Keratinocyte (primary cell): Measurements from ENCODE around the gene VPS35L. TPM values are rescaled to one million over a fixed set of nuclear protein-coding genes. Genes with fewer than 3 reads are reported as not detected.

Experiments used
- DNase-seq: peaks from one replicate; pipeline ENCODE4 v3.0.0-alpha.2; 2011; ENCODE audit warnings: low read depth, missing footprints, low spot score
- FAIRE-seq: peaks from 2 replicates; lab custom pipeline; 2011; peaks lifted over from hg19 to GRCh38; lab: Jason Lieb, UNC
- H2AFZ ChIP-seq: 2 replicates; pipeline ENCODE4 v1.6.0; 2012; ENCODE audit warnings: low read length, control low read depth, inconsistent platforms; ENCODE audit not compliant: control insufficient read depth
- H3K27ac ChIP-seq: 2 replicates; pipeline ENCODE4 v1.5.1; 2011; ENCODE audit warnings: low read length; ENCODE audit not compliant: control insufficient read depth, insufficient read depth
- H3K27me3 ChIP-seq: 3 replicates; pipeline ENCODE4 v1.6.0; 2011; ENCODE audit warnings: low read length; ENCODE audit not compliant: control insufficient read depth, insufficient read depth; ENCODE audit errors: extremely low read depth
- H3K36me3 ChIP-seq, 2 experiments: 2 replicates in 1 of 2; 3 replicates in 1 of 2; pipeline ENCODE4 v1.5.1; 2011; ENCODE audit warnings: low read length in 2 of 2, mild to moderate bottlenecking in 1 of 2; ENCODE audit not compliant: control insufficient read depth in 2 of 2, insufficient read depth in 2 of 2; ENCODE audit errors: extremely low read depth in 1 of 2
- H3K4me1 ChIP-seq: 3 replicates; pipeline ENCODE4 v1.5.1; 2011; ENCODE audit warnings: low read length; ENCODE audit not compliant: control insufficient read depth, insufficient read depth; ENCODE audit errors: extremely low read depth
- H3K4me2 ChIP-seq: 3 replicates; pipeline ENCODE4 v1.6.0; 2011; ENCODE audit warnings: low read depth, low read length; ENCODE audit not compliant: control insufficient read depth, insufficient read depth; ENCODE audit errors: extremely low read depth
- H3K4me3 ChIP-seq, 3 experiments: fragments of 200-600 bp in 1 of 3; sonication (generic) in 1 of 3; 2 replicates in 2 of 3; 3 replicates in 1 of 3; pipeline ENCODE4 v1.5.1; 2011 to 2016; ENCODE audit warnings: low read length in 3 of 3, mild to moderate bottlenecking in 3 of 3, control low read depth in 2 of 3, inconsistent platforms in 1 of 3, low read depth in 1 of 3, mixed read lengths in 1 of 3, mixed run types in 1 of 3, moderate library complexity in 1 of 3; ENCODE audit not compliant: control insufficient read depth in 2 of 3, insufficient read depth in 2 of 3; ENCODE audit errors: extremely low read depth in 1 of 3
- H3K79me2 ChIP-seq: 2 replicates; pipeline ENCODE4 v1.6.0; 2012; ENCODE audit warnings: low read length; ENCODE audit not compliant: control insufficient read depth, insufficient read depth
- H3K9ac ChIP-seq: 3 replicates; pipeline ENCODE4 v1.6.0; 2011; ENCODE audit warnings: low read length; ENCODE audit not compliant: control insufficient read depth, insufficient read depth; ENCODE audit errors: extremely low read depth
- H3K9me1 ChIP-seq: 3 replicates; pipeline ENCODE4 v1.6.0; 2011; ENCODE audit warnings: low read length; ENCODE audit not compliant: control insufficient read depth, insufficient read depth; ENCODE audit errors: extremely low read depth
- H3K9me3 ChIP-seq: 2 replicates; pipeline ENCODE4 v1.5.1; 2012; ENCODE audit warnings: low read depth, low read length; ENCODE audit not compliant: control insufficient read depth
- H4K20me1 ChIP-seq: 3 replicates; pipeline ENCODE4 v1.6.0; 2011; ENCODE audit warnings: low read length; ENCODE audit not compliant: control insufficient read depth, insufficient read depth; ENCODE audit errors: extremely low read depth
- CTCF ChIP-seq, 3 experiments: IDR thresholded peaks in 1 of 3; conservative IDR thresholded peaks in 1 of 3; optimal IDR thresholded peaks in 1 of 3; 2 replicates in 2 of 3; 3 replicates in 1 of 3; pipeline versions ENCODE3 to v1.5.1; 2011; ENCODE audit warnings: low read length in 3 of 3, mild to moderate bottlenecking in 3 of 3, moderate library complexity in 2 of 3, control low read depth in 1 of 3, inconsistent platforms in 1 of 3; ENCODE audit not compliant: insufficient read depth in 2 of 3; ENCODE audit errors: extremely low read depth in 1 of 3
- EZH2 ChIP-seq: IDR thresholded peaks from one replicate; pipeline ENCODE4 v1.6.1; 2012; ENCODE audit warnings: inconsistent platforms, mild to moderate bottlenecking, low read length, moderate library complexity
- dilution Hi-C: fragments of 300-500 bp; cut with MboI; formaldehyde crosslinking; loops from one replicate; pipeline ENCODE4 v1.7.0; 2020; ENCODE audit warnings: low sequenced_read_pairs; ENCODE audit not compliant: extremely low pct_ligation_motif_present
- polyA plus RNA-seq, 5 experiments: library from polyadenylated mRNA; depleted of rRNA in 3 of 5; stranded (reverse) in 3 of 5; stranded (forward) in 1 of 5; unstranded in 1 of 5; fragments of >200 nt; gene quantifications; 1 replicate in 1 of 5; 2 replicates in 3 of 5; 3 replicates in 1 of 5; pipeline versions ENCODE4 v1.2.1 to v1.2.3, GENCODE V29; 2011 to 2012; ENCODE audit warnings: missing spikeins in 2 of 5, low read depth in 1 of 5, low replicate concordance in 1 of 5

Gene VPS35L
- polyA plus RNA-seq, 1 donor (not counting 4 experiments of a cell fraction or from before 2014, with no cell fraction given): 22.1 TPM

GRCh38 chr16:19621445-19621844, 65.9 kb downstream of the VPS35L start:
- no peaks in the 10 kb centered on the region for H4K20me1 ChIP-seq
- H3K27me3 ChIP-seq: no peaks in the 10 kb centered on the region
- H3K36me3 ChIP-seq: peaks cover 0 to 1% of the 10 kb centered on the region in 2 experiments
- TF ChIP-seq EZH2 (no peak), CTCF (optimal IDR thresholded peaks at IDR 0.05 in 1 of 3, IDR thresholded peaks at IDR 0.05 in 1 of 3, conservative IDR thresholded peaks at IDR 0.05 in 1 of 3; ENCODE audit: extremely low read depth in 1 of 3, insufficient read depth in 2 of 3, low read length in 3 of 3) (no peak)
- dilution Hi-C loops: no loop called here
- no peak overlapping the region for H3K27ac ChIP-seq
- no peak overlapping the region for H3K4me3 ChIP-seq
- H3K9me3 ChIP-seq: no peaks in the 10 kb centered on the region
- H2AFZ ChIP-seq: no peak overlapping the region
- H3K9ac ChIP-seq: no peak overlapping the region
- FAIRE-seq (no peak), DNase-seq (no peak)
- no peak overlapping the region for H3K4me2 ChIP-seq
- H3K4me1 ChIP-seq: no peaks in the 10 kb centered on the region
- no peaks in the 10 kb centered on the region for H3K79me2 ChIP-seq
- H3K9me1 ChIP-seq: no peaks in the 10 kb centered on the region

GRCh38 chr16:19625039-19625438, 69.5 kb downstream of the VPS35L start:
- Histone ChIP-seq H3K27me3 (no peaks in the 10 kb centered on the region), H3K9ac (no peak overlapping the region), H3K9me3 (no peaks in the 10 kb centered on the region), H4K20me1 (no peaks in the 10 kb centered on the region), H3K9me1 (no peaks in the 10 kb centered on the region), H2AFZ (no peak overlapping the region), H3K79me2 (no peaks in the 10 kb centered on the region), H3K36me3 (peaks cover 0 to 3% of the 10 kb centered on the region in 2 experiments), H3K4me2 (no peak overlapping the region), H3K4me3 (no peak overlapping the region), H3K4me1 (no peaks in the 10 kb centered on the region), H3K27ac (no peak overlapping the region)
- dilution Hi-C loops: no loop called here
- DNase-seq (no peak), FAIRE-seq (no peak)
- TF ChIP-seq CTCF (optimal IDR thresholded peaks at IDR 0.05 in 1 of 3, IDR thresholded peaks at IDR 0.05 in 1 of 3, conservative IDR thresholded peaks at IDR 0.05 in 1 of 3; ENCODE audit: extremely low read depth in 1 of 3, insufficient read depth in 2 of 3, low read length in 3 of 3) (no peak), EZH2 (no peak)
